Ishikawa (cell line): ENCODE data around the gene EPB41L4B.

ENCODE experiments used
- CEBPB ChIP-seq: IDR thresholded peaks from 2 replicates; pipeline ENCODE4 v1.6.1; 2012
- EP300 ChIP-seq: IDR thresholded peaks from 2 replicates; pipeline ENCODE4 v1.6.1; 2012; ENCODE audit warnings: borderline replicate concordance
- MAX ChIP-seq: IDR thresholded peaks from 2 replicates; pipeline ENCODE4 v1.6.1; 2012
- NFIC ChIP-seq: IDR thresholded peaks from 2 replicates; pipeline ENCODE4 v1.6.1; 2012
- RAD21 ChIP-seq: IDR thresholded peaks from 2 replicates; pipeline ENCODE4 v1.6.1; 2012; ENCODE audit warnings: low read depth
- REST ChIP-seq: IDR thresholded peaks from 2 replicates; pipeline ENCODE4 v1.6.1; 2012; ENCODE audit warnings: low read depth, mild to moderate bottlenecking
- TAF1 ChIP-seq: IDR thresholded peaks from 2 replicates; pipeline ENCODE4 v1.6.1; 2012; ENCODE audit warnings: low read depth, mild to moderate bottlenecking

- no peak for TF ChIP-seq MAX
- TF ChIP-seq RAD21 = no peak
- no peak for TF ChIP-seq CEBPB
- TF ChIP-seq NFIC = no peak
- TF ChIP-seq REST = no peak
- no peak for TF ChIP-seq TAF1
- no peak for TF ChIP-seq EP300
These were observed 30.9 kb downstream of the EPB41L4B start for GRCh38 chr9:109289931-109290330.
